SK-N-SH treated with all-trans-retinoic acid at 6 μM for 48 hours (cell line): ENCODE measurements around the gene GAS5.

Experiments
- ARNTL ChIP-seq: fragments of 450-650 bp; formaldehyde crosslinking; IDR thresholded peaks from 2 replicates; pipeline ENCODE4 v1.5.0; 2020; ENCODE audit warnings: low read depth, mild to moderate bottlenecking, moderate library complexity, borderline replicate concordance
- ESRRG ChIP-seq: fragments of 250-450 bp; sonication (Bioruptor Pico); IDR thresholded peaks from 2 replicates; pipeline ENCODE4 v1.6.1; 2021; ENCODE audit warnings: mild to moderate bottlenecking
- PATZ1 ChIP-seq: fragments of 250-450 bp; sonication (Bioruptor Pico); IDR thresholded peaks from 2 replicates; pipeline ENCODE4 v1.8.0; 2020; ENCODE audit warnings: mild to moderate bottlenecking, moderate library complexity, borderline replicate concordance
- SNAI2 ChIP-seq: fragments of 250-450 bp; sonication (Bioruptor Pico); IDR thresholded peaks from 2 replicates; pipeline ENCODE4 v1.5.0; 2020; ENCODE audit warnings: mild to moderate bottlenecking, moderate library complexity
- TCF4 ChIP-seq: fragments of 250-450 bp; sonication (Bioruptor Pico); IDR thresholded peaks from 2 replicates; pipeline ENCODE4 v1.8.0; 2021; ENCODE audit warnings: mild to moderate bottlenecking, moderate library complexity, borderline replicate concordance

GRCh38 chr1:173914366-173914871 is 46.6 kb upstream of the GAS5 start:
- TF ChIP-seq TCF4 (CRISPR knock-in tag) (no peak), PATZ1 (CRISPR knock-in tag) (no peak), ESRRG (CRISPR knock-in tag) (no peak), ARNTL (CRISPR knock-in tag) (no peak), SNAI2 (CRISPR knock-in tag) (no peak)
